Progenitor cell of endocrine pancreas (in vitro differentiated cells): ENCODE results near the gene EPB42. TPM values are rescaled to one million over a fixed set of nuclear protein-coding genes. Genes with fewer than 3 reads are reported as not detected.
"Not testable (repeated sequence)": the region's sequence is repeated elsewhere in the genome, so short reads cannot be mapped to it uniquely, and the experiment has no call there.

ENCODE experiments used
- DNase-seq: peaks from one replicate; pipeline ENCODE4 v3.0.0; 2021; ENCODE audit warnings: low spot score; ENCODE audit not compliant: unreplicated experiment
- H3K27ac Mint-ChIP-seq: 2 replicates; pipeline ENCODE4 v1.8.0; 2021; ENCODE audit warnings: mild to moderate bottlenecking, moderate library complexity, mixed read lengths
- H3K27me3 Mint-ChIP-seq: 2 replicates; pipeline ENCODE4 v1.8.0; 2021; ENCODE audit warnings: mixed read lengths
- H3K36me3 Mint-ChIP-seq: 2 replicates; pipeline ENCODE4 v1.8.0; 2022; ENCODE audit warnings: mixed read lengths; ENCODE audit not compliant: insufficient read depth
- H3K4me1 Mint-ChIP-seq: 2 replicates; pipeline ENCODE4 v1.8.0; 2021; ENCODE audit warnings: low read depth, mixed read lengths
- H3K4me3 Mint-ChIP-seq: 2 replicates; pipeline ENCODE4 v1.8.0; 2021; ENCODE audit warnings: low read depth, mild to moderate bottlenecking, moderate library complexity, mixed read lengths
- H3K9me3 Mint-ChIP-seq: 2 replicates; pipeline ENCODE4 v1.8.0; 2021; ENCODE audit warnings: low read depth, mixed read lengths
- total RNA-seq: library from RNA; stranded (reverse); gene quantifications from 2 replicates; pipeline ENCODE4 v1.2.1, GENCODE V29; 2021
- TF ChIP-seq, protein P1 (sequence below): fragments of 200-600 bp; sonication (generic); IDR thresholded peaks from one replicate; pipeline ENCODE4 v1.5.0; 2021; ENCODE audit warnings: antibody characterized with exemption, mild to moderate bottlenecking; ENCODE audit not compliant: unreplicated experiment

The EPB42 gene
- total RNA-seq, 1 donor from 2014 or later, result not detected

DNA sequence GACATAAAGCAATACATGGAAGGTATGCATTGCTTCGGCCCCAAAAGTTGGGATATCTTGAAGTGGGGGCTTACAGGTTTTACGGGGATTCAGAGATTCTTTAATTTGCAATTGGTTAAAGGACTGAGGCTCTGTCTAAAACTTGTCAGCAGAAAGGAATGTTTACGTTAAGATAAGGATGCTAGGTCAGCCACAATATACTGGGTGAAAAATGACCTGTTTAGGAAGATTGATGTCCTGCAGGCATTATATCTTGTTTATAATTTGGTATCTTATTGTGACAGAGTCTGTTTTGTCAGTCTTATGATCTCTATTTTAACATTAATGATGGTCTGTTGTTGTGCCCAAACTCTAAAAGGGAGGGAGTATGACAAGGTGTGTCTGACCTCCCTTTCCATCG, 50.9 kb downstream of the EPB42 start:
- DNase-seq, result no peak
- H3K27me3 Mint-ChIP-seq, result no peaks in the 10 kb centered on the region
- H3K36me3 Mint-ChIP-seq, result peaks cover 56% of the 10 kb centered on the region
- H3K4me3 Mint-ChIP-seq, result no peak overlapping the region
- peaks cover 9% of the 10 kb centered on the region for H3K4me1 Mint-ChIP-seq
- H3K9me3 Mint-ChIP-seq, result peaks cover 11% of the 10 kb centered on the region
- TF ChIP-seq, protein P1, sequence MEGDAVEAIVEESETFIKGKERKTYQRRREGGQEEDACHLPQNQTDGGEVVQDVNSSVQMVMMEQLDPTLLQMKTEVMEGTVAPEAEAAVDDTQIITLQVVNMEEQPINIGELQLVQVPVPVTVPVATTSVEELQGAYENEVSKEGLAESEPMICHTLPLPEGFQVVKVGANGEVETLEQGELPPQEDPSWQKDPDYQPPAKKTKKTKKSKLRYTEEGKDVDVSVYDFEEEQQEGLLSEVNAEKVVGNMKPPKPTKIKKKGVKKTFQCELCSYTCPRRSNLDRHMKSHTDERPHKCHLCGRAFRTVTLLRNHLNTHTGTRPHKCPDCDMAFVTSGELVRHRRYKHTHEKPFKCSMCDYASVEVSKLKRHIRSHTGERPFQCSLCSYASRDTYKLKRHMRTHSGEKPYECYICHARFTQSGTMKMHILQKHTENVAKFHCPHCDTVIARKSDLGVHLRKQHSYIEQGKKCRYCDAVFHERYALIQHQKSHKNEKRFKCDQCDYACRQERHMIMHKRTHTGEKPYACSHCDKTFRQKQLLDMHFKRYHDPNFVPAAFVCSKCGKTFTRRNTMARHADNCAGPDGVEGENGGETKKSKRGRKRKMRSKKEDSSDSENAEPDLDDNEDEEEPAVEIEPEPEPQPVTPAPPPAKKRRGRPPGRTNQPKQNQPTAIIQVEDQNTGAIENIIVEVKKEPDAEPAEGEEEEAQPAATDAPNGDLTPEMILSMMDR, result no peak
- peak overlapping the region; percentile 10 for H3K27ac Mint-ChIP-seq

DNA sequence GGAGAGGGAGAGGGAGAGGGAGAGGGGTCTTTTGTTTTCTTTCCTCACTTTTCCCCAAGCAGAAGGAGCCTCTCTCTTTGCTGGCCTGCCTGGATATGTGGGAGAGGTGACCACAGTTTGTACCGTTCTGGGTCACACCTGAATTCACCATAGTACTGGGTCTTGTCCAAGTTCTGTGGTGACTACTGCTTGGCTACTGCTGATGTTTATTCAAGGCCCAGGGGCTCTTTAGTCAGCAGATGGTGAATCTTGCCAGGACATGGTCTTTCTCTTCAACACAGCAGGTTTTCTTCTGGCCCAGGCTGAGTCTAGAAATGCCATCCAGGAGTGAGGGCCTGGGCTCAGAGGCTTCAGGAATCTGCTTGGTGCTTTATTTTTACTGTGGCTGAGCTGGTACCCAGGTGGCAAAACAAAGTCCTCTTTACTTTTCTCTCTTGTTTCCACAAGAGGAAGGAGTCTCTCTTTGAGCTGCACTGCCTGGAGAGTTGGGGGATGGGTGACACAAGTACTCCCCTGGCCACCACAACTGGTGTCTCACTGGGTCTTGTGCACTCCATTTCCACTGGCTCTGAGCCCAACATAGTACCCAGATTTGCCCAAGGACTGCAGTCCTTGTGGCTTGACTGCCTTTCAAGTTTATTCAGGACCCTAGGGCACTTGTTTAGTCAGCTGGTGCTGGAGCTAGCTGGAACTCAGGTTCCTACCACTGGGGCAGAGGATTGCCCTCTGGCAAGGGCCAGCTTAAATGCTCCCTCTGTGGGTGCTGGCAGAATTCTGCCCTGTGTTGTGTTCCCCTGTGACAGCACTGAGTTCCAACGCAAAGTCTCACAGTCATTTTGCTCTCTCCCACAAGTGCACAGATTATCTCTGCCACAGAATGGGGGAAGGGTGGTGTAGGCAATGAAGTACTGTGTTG, 52.4 kb downstream of the EPB42 start:
- H3K9me3 Mint-ChIP-seq, result peaks cover 12% of the 10 kb centered on the region
- H3K27me3 Mint-ChIP-seq, result no peaks in the 10 kb centered on the region
- peaks cover 55% of the 10 kb centered on the region for H3K36me3 Mint-ChIP-seq
- DNase-seq, result no peak
- peaks cover 9% of the 10 kb centered on the region for H3K4me1 Mint-ChIP-seq
- TF ChIP-seq, protein P1, result no peak
- no peak overlapping the region for H3K4me3 Mint-ChIP-seq
- peak overlapping the region; percentile 24 for H3K27ac Mint-ChIP-seq

DNA sequence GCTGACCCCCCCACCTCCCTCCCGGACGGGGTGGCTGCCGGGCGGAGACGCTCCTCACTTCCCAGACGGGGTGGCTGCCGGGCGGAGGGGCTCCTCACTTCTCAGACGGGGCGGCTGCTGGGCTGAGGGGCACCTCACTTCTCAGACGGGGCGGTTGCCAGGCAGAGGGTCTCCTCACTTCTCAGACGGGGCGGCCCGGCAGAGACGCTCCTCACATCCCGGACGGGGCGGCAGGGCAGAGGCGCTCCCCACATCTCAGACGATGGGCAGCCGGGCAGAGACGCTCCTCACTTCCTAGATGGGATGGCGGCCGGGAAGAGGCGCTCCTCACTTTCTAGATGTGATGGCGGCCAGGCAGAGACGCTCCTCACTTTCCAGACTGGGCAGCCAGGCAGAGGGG, 53.6 kb downstream of the EPB42 start:
- H3K9me3 Mint-ChIP-seq, H3K27me3 Mint-ChIP-seq, H3K4me3 Mint-ChIP-seq, H3K4me1 Mint-ChIP-seq, H3K27ac Mint-ChIP-seq, DNase-seq: not testable (repeated sequence)
- H3K36me3 Mint-ChIP-seq, result peaks cover 48% of the 10 kb centered on the region

DNA sequence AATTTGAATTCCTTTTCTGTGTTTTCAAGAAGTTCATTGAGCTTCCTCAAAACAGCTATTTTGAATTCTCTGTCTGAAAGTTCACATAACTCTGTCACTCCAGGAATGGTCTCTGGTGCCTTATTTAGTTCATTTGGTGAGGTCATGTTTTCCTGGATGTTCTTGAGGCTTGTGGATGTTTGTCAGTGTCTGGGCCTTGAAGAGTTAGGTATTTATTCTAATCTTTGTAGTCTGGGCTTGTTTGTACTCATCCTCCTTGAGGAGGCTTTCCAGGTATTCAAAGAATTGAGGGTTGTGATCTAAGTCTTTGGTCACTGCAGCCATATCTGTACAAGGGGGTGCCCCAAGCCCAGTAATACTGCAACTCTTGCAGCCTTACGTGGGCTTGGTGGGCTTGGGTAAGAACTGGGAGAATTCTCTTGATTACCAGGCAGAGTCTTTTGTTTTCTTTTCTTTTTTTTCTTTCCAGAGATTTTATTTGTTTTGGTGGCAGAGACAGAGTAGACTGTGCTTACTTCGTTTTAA, 55.0 kb downstream of the EPB42 start:
- no peak for DNase-seq
- Mint-ChIP-seq H3K4me3 (no peak overlapping the region), H3K36me3 (peaks cover 43% of the 10 kb centered on the region), H3K4me1 (peaks cover 9% of the 10 kb centered on the region), H3K27me3 (no peaks in the 10 kb centered on the region), H3K9me3 (peaks cover 8% of the 10 kb centered on the region), H3K27ac (no peak overlapping the region)
- TF ChIP-seq, protein P1, result no peak

DNA sequence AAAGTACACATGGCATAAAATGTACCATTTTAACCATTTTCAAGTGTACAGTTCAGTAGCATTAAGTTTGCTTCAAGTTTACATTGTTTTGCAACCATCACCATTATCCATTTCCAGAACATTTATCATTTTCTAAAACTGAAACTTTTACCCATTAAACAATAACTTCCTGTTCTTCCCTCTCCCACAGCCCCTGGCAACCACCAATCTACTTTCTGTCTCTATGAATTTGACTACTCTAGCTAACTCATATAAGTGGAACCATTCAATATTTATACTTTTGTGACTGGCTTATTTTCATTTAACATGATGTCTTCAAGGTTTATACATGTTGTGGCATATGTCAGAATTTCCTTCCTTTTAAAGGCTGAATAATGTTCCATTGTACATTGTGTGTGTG, 67.5 kb downstream of the EPB42 start:
- no peaks in the 10 kb centered on the region for H3K9me3 Mint-ChIP-seq
- no peak for DNase-seq
- no peaks in the 10 kb centered on the region for H3K27me3 Mint-ChIP-seq
- peaks cover 28% of the 10 kb centered on the region for H3K36me3 Mint-ChIP-seq
- H3K4me3 Mint-ChIP-seq, result no peak overlapping the region
- TF ChIP-seq, protein P1, result no peak
- no peak overlapping the region for H3K27ac Mint-ChIP-seq
- no peaks in the 10 kb centered on the region for H3K4me1 Mint-ChIP-seq
